Fibroblast of skin of right biceps (primary cell): ENCODE data around the gene GALNT10.
A peak's percentile ranks its signal among the peaks of the same experiment; 100 is the strongest.

ENCODE experiments used
- DNase-seq: peaks from one replicate; pipeline ENCODE4 v3.0.0-alpha.2; 2013

The GALNT10 gene

DNA sequence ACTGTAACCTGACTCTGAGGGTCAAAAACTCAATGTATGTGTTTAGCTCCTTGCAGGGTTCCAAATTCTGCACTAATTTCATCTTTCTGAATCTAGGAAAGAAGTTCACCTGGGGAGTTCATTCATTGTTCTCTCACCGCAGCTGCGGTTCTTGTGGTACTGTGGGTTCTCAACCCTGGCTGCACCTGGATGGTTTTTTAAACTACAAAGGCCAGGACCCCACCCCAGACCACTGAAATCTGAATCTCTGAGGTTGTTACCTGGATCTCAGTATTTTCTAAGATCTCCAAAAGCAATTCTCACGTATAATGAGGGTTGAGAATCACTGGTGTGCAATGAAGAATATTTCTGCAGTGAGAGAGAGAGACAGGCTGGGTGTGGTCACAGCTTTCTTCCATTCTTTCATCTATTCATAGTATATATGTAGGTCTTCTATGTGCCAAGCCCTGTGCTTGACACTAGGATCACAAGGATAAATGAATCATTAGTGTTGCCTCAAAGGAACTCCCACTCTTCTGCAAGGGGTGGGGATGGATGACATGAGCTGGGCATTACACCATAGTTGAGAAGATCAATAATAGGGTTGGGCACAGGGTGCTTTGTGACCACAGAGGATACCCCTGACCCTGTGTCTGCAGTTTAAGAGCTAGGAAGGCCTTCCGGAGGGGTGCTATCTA, 109.8 kb downstream of the GALNT10 start:
- DNase-seq: no peak

DNA sequence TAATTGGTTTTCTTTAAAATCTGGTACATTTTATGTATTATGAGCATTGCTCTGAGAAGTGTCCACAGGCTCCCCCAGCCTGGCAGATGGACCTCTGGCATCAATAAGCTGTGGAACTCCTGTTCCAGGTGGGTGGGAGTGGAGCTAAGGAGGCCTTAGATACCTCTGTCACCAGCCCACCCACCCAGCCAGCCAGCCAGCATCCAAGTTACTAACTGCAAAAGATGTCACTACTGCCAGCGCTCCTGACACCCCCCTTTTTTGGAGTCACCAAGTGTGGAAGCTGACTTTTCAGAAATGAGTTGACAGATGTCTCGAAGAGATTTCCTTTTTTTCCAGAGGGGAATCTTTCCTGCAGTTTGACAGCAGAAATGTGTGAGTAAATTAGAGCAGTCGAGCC, 111.2 kb downstream of the GALNT10 start:
- no peak for DNase-seq

DNA sequence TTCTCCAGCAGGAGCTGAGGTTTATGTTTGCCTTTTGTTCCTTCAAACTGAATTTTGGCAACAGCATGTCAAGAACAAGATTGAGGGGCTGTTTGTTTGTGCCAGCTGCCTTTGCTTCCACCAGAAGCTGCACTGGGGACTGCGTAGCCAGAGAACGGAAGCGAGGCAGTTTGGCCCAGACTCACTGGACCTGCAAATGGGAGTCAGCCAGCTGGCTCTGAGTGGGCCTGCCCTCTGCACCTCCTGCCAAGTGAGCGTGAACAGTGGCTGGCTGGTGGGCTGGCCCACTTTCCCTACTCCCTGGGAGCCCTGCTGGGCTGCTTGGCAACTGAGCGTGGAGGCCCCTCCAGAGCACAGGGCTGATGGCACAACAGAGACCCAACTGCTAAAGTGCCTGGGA, 111.6 kb downstream of the GALNT10 start:
- DNase-seq: no peak

DNA sequence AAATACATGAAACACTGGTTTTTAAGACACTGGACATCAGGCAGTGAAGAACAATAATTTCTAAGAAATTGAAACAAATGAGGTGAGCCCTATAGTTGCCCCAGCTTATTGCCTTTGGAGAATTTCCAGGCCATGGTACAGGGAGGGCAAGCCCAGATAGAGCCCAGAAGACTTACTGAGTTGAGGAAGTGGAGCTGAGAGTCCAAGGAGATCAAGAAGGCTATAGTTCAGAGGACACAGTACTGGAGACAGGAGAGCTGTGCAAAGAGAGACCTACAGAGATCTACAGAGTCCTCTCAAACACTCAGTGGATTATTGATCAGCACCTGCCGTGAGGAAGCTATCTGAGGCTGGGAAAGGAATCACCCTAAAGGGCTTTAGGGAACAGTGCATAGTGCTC, 112.6 kb downstream of the GALNT10 start:
- no peak for DNase-seq

DNA sequence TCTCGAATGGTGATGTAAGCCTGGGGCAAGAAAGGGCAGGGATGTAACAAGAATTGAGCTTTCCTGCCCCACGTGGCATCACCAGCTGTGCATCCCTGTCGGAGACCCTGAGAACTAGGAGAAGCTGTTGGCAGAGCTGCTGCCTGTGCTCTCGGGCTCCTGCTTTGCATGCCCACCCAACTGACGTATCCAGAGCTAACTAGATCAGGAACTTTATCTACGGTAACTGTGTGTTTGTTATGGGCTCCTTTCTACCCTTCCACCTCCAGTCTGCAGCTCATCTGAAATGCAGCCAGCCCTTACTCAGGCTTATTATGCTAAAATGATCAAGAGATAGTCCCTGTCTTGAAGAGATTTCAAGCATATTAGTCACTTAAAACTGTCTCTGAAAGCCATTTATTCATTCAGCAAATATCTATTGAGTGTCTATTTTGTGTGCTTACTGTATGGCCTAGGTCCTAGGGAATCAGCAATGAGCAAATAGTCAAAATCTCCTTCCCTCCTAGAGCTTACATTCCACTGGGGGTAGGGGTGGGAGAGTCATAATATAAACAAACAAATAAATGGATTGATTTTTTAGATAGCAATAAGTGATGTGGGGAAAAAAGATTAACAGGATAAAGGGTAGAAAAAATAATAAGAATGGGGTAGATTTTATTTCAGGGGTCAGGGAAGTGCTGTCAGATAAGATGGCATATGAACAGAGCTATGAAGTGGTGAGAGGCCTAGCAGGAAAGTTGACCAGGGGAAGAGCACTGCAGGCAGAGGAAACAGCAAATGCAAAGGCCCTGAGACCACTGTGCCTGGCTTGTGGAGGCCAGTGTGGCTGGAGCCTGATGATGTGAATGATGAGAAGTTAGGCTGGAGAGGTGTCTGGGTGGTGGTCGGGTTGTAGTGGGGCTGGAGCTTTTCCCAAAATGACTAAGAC, 118.2 kb downstream of the GALNT10 start:
- DNase-seq: peak; percentile 94

DNA sequence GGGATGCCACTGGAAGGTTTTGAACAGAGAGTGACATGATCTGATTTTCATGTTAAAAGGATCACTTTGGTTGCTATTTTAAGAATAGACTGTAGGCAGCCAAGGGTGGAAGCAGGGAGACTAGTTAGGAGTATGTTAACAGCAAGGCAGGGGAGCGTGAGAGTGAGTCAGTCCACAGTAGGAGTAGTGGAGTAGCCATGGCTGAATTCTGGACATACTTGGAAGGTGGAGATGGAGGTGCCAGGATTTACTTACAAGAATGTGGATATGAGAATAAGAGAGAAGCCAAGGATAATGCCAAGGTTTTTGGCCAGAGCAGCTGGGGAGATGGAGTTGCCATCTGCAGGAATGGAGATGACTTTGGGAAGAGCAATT, 118.8 kb downstream of the GALNT10 start:
- peak; percentile 84 for DNase-seq

DNA sequence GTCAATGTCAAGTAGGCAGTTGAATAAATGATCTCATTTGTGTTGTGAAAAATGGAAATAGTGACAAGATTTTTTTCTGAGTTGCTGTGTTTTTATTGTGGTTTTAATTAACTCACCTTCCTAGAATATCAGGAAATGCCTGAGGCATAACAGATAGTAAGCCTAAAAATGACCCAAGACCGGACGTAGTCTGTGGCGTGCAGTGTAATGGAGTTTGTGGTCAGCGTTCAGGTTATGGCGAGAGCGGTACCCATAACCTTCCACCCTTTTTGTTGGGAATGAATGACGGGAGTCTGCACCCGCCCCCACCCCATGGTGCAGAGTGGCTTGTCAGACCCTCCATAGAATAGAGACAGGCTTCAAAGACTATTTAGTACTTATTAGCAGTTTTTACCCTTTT, 119.3 kb downstream of the GALNT10 start:
- no peak for DNase-seq

DNA sequence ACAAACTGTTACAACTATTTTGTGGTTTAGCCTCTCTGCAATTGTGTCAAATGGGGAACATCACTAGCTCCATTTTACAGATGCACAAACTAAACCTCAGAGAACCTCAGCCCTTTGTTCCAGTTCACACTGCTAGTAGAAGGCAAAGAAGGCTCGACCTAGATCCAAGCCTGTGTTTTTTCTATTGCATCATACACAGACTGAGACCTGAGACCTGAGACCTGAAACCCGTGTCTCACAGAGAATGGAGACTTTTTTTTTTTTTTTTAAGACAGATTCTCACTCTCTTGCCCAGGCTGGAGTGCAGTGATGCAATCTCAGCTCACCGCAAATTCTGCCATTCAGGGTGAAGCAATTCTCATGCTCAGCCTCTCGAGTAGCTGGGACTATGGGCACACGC, 120.8 kb downstream of the GALNT10 start:
- no peak for DNase-seq

DNA sequence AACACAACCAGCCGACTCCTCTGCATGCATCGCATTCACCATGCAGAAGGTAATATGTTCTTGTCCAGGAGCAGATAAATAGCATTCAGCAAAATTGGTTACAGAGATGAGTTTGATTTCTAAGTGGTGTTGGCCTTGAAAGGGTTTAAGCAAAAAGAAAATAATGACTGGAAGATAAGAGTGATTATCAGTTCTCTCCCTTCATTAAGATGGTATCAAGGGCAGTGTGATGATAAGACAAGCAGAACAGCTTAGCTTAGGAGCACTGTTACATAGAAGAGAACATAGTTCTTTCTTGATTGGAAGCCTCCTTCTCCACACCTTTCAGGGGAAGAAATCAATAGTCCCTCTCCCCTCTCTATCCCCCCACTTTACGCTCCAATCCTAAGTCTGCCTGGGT, 121.5 kb downstream of the GALNT10 start:
- DNase-seq: no peak

DNA sequence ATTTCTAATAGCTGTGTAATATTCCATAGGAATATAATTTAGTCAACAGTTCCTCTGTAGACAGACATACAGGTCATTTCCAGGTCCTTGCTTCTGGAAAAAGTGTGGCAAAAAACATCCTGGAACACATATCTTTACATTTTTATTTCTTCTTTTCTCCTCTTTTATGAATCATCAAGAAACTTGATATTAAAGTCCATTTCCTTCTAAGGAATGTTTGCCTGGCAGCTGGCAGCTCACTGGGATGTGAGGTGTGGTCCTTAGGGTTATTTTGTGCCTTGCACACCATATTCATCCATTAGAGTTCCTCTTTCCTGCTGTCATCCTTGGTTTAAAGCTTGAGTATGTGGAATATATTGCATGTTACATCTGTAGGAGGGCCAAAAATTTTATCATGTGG, 122.0 kb downstream of the GALNT10 start:
- peak; percentile 59 for DNase-seq

DNA sequence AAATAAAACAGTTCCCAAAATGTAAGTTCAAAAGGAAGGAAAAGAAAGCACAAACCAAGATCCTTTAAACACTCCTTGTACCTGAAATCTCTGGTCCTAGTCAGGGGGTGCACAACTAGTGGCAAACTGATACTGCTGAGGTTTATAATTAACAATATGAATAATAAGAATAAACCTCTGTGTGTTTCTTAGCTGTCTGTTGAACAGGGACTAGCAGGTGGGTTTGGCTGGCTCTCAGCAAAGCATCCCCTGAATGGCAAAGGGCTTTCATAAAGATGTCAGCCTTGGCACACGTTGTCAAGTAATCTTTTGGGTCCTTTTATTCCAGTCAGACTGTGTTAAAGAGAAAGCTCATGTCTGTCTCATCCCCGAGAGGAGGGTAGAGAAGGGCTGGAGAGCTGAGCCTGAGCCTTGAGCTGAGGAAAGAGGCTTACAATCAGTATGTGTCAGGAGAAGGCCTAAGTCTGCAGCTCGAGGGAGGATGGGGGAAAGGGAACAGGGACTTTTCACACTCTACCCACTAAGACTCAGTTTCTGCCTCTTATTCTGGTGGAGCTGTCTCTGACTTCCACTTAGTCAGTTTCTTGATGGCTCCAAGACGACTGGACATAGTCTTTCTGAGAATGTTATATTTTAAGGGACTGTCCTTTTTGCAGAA, 123.0 kb downstream of the GALNT10 start:
- DNase-seq: no peak

DNA sequence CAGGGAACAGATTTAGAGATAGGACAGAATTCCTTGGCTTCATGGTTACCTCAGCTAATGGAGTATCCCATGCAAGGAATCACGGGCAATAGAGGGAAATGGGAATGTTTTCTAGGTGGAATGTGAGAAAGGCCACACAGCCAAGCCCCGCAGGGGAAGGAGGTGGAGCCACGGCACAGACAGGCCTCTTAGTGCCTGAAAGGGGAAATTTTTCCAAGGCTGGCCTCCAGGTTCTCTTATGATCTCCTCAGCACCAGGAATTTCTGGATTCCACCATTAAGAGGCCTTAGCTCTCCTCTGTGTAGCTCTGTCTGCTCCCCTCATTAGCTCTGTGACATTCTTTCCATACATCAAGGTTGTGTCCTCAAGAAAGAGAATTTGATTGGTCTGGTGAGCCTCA, 124.7 kb downstream of the GALNT10 start:
- DNase-seq: no peak

DNA sequence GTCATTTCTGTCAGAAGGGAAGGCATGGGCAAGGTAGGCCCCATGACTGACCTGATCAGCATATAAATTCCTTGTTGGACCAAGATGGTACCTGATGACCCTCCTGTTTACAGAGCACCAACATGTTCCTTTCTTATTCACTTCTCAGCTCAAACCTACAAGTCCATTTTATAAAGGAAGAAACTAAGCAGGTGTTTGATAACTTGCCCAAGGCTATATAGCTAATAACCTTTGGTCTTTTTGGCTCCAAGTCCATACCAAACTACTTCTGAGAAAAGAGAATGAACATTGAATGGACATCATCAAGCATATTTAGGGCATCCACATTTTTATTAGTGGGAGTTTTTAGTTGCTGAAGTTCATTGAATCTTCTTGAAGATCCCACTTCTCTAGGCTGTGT, 125.2 kb downstream of the GALNT10 start:
- DNase-seq: no peak

DNA sequence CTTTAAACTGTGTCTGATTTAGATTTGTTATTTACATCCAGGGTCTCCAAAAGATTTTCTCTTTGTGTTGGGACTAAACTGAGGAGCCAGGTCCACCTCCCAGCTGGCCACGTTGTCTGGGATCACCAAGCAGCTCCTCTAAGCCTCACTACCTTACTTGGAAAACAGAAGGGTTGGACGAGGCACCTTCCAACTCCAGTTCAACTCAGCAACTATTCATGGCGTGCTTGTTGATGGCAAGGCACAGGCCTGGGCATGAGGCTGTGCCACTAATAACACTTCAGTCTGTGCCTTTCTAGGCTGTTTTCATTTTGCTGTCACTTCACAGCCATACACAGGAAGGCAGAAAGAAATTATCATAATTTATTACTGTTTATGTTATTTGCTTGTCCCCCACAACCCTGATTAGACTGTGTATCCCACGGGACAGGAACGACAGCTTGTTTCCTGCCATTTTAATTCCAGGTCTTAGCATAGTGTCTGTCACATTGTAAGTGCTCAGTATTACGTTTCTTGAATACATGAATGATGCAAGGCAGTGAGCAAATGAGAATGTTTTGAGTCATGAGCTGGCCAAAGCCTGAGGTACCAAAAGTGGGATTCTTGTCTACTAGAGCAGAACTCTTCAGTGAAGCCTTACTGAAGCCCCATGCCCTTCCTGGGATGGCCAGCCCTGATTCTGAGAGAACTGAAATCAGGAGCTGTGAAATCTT, 125.8 kb downstream of the GALNT10 start:
- DNase-seq: no peak

DNA sequence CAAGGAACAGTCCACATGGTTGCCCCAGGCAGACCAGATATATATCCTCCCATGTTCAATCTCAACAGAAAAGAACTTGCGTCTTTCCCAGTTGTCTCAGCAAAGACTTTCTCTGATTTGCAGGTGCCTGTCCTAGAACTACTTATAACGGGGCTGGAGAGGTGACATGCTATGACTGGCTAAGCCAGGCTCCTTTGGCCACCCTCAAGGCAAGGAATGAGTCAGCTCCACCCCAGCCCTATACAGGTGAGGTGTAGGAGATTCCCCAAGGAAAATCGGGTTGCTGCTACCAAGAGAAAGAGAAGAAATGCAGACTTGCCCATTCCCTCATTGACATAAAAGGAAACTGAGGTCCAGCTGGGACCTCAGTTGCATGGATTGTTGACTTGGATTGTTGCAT, 127.4 kb downstream of the GALNT10 start:
- DNase-seq: no peak

DNA sequence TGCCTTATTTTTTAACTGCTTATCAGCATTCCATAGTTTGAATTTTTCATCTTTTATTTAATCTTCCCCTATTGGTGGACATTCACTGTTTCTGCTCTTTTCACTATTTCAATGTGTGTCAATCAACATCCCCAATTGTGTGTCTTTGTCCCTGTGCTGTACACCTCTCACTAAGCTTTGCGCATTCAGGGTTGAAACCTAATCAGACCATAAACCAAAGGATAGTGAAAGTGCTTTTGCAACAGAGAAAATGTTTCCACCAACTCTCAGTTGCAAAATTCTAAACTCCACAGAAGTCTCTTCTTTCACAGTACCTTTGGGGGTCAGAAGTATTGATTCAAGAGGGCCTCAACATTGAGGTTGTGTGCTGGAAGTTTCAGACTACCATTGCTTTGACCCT, 128.2 kb downstream of the GALNT10 start:
- no peak for DNase-seq

DNA sequence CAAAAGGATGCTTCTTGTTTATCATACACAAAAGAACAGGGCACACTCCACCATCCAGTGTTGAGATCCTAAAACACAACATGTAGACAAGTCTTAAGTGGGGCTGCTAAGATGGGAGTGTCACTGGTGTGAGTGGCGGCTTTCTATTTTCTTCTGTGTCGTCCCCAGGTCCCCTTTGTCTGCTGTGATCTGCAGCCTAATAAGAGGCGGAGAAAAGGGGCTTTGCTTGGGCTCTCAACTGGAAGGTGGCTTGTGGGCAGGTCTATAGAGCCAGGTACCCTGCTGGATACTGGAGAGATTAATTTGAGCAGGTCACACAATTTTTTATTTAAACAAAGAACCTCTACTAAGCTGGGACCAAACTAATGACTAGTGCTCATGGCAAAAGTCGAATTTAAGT, 129.2 kb downstream of the GALNT10 start:
- DNase-seq: no peak

DNA sequence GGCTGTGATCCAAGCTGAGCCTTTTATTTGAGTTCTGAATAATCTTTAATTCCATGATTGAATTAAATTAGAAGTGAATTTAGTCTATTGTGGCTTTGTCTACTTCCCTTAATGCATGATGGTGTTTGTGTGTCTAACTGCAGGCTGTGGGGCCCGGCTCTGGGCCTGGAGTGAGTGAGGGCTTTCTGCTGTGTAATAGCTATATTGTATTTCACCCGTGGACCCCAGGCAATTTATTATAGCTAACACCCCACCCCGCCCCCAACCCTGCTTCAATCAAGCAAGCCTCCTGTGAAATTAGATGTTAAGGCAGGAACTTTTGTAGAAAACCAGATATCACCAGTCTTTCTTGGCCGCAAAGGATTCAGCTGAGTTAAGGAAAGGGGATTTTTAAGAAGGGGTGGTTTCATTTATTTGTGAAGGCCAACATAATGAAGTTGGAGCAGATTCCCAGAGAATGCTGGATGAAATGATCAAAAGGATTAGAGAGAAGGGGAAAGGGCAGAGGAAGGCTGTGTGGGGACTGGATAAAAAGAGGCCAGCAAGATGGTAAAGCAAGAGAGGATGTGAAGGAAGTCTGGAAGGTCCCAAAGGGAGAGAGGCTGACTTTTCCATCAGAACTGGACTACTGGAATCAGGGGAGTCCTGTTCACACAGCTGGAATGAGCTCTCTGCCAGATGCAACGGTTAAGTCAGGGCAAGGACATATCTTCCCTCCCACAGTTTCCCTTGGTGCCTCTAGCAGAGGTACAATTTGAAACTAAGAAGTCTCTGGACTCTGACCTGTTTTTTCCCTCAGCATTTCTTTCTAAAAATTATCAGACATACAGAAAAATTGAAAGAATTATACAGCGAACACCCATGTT, 129.9 kb downstream of the GALNT10 start:
- no peak for DNase-seq

DNA sequence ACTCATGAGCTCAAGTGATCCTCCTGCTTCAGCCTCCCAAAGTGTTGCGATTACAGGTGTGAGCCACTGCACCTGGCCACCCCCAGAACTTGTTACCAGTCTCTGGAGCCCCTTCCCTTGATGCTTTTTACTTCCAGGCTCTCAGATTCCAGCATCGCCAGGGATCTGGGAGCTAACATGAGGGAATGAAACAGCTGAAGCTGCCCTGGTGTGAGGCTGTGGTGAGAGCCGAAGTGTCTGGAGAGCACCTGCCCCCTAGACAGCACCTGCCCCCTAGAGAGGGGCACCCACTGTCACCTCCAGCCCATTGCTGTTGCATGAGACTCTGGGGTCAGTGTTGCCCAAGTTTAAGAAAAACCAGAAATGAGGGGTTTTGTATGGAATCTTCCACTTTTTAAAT, 131.0 kb downstream of the GALNT10 start:
- DNase-seq: no peak

DNA sequence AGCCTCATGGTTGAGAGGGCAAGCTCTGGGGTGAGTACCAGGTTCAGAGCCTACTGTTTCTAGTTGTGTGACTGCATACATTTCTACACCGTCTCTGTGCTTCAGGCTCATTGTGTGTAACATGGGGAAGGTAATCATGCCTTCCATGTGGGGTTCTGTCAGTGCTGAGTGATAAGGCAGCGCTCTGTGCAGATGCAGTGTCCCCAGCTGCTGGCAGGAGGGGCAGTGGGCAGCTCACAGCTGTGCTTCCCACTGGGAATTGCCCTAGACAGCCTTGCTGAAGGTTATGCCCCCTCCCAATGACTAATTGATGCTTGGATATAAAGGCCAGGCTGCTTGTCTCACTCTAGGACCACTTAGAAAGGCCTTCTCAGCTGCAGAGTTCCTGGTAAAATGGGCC, 133.5 kb downstream of the GALNT10 start:
- no peak for DNase-seq

DNA sequence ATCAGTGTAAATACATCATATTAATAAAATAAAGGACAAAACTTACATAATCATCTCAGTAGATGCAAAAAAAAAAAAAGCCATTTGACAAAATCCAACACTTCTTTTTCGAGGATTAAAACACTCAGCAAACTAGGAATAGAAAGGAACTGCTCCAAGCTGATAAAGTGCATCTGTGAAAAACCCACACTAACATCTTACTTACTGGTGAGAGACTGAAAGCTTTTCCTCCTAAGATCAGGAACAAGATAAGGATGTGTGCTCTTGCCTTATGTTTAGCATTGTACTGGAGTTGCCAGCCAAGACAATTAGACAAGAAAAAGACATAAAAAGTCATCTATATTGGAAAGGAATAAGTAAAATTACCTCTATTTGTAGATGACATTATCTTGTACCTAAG, 135.0 kb downstream of the GALNT10 start:
- no peak for DNase-seq

DNA sequence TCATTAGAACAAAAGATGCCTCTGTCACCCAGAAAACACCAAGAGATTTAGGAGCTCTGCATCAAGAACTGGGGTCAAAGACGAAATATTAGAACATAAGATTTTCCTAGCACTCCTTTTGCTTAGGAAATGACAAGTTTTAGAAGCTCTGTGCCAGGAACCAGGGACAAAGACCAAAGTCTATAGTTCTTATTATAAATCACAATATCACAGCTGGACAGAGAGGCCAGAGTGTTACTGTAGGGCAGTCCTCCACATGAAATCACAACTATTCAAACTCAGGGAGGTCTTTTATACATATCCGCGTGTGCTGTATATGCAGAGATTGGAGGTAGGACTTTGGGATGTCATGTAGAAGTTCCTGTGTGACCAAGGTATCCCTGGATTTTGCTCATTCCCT, 138.5 kb downstream of the GALNT10 start:
- no peak for DNase-seq
